GM12872 (cell line): ENCODE measurements around the gene CEP120.

ENCODE experiments used
- TF ChIP-seq, protein P1 (sequence below): IDR thresholded peaks from 3 replicates; pipeline ENCODE4 v1.5.1; 2011; ENCODE audit warnings: low read depth, mild to moderate bottlenecking, low read length, moderate library complexity; ENCODE audit not compliant: insufficient read depth

Gene CEP120

DNA sequence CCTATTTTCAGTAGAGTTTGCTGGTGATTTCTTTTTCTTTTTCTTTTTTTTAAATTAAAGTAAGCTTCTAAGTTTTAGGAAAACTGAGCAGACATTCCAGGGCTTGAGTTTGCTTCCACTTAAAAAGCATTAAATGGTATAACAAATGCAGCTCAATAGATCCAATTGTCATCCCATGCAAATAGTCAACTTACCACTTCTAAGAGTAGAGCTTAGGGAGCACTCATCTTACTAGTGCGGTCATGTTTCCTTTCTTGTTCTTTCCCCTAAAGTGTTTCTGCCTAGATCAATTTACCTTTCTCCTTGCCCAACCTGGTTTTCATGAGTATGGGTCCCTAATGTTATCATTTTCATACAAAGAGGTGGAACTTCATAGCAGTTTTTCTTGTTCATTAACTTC is 13.0 kb upstream of the CEP120 start:
- TF ChIP-seq, protein P1, sequence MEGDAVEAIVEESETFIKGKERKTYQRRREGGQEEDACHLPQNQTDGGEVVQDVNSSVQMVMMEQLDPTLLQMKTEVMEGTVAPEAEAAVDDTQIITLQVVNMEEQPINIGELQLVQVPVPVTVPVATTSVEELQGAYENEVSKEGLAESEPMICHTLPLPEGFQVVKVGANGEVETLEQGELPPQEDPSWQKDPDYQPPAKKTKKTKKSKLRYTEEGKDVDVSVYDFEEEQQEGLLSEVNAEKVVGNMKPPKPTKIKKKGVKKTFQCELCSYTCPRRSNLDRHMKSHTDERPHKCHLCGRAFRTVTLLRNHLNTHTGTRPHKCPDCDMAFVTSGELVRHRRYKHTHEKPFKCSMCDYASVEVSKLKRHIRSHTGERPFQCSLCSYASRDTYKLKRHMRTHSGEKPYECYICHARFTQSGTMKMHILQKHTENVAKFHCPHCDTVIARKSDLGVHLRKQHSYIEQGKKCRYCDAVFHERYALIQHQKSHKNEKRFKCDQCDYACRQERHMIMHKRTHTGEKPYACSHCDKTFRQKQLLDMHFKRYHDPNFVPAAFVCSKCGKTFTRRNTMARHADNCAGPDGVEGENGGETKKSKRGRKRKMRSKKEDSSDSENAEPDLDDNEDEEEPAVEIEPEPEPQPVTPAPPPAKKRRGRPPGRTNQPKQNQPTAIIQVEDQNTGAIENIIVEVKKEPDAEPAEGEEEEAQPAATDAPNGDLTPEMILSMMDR, result no peak

DNA sequence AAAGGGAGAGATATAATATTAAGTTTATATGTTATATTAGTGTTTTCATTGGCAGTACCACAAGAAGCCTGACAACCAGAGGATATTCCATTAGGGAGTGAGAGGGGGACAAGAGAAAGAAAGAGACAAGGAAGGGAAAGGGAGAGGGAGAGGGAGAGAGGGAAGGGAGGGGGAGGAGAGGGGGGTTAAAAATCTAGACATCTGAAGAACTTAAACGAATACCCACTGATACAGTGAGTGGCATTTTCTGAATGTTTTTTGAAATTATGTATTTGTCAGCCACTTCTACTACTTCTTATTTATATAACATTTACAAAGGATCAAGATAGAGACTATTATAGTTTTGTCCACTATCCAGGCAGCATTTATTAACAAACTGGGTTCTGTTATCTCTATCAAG is 11.6 kb upstream of the CEP120 start:
- TF ChIP-seq, protein P1, result no peak

DNA sequence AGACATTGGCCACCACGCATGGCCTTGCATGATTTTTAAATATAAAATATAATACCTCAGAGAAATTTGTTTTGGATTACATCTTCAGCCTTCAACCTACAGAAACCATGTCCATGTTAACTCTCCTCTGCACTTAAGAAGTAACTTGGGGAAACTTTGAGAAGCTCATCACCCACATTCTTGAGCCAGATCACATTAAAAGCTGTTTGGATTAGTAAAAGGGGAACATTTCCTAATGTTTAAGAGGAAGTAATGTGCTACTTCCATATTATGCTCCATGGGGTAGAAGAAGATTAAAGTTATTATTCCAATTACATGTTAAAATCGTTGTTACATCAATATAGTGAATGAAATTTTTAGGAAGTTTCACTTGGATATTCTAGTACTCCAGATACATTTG is 10.4 kb upstream of the CEP120 start:
- TF ChIP-seq, protein P1, result no peak

DNA sequence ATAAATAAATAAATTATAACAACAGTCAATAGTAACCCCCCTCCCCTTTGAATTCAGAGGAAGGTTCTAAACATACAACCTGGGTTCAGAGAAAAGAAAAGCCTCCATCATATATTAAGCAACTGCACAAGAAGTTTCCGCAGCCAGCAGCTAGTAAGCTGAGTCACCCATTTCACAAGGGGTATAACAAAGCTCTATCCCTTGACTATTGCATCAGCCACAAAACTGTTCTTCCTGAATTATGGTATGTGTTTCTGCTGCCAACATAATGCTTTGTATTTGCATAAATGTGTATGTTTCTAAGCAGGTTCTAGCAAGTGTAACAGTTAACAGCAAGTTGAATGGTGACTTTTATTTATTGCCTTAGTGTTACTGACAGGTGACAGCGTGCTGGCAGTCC is 6.8 kb upstream of the CEP120 start:
- TF ChIP-seq, protein P1, result no peak

DNA sequence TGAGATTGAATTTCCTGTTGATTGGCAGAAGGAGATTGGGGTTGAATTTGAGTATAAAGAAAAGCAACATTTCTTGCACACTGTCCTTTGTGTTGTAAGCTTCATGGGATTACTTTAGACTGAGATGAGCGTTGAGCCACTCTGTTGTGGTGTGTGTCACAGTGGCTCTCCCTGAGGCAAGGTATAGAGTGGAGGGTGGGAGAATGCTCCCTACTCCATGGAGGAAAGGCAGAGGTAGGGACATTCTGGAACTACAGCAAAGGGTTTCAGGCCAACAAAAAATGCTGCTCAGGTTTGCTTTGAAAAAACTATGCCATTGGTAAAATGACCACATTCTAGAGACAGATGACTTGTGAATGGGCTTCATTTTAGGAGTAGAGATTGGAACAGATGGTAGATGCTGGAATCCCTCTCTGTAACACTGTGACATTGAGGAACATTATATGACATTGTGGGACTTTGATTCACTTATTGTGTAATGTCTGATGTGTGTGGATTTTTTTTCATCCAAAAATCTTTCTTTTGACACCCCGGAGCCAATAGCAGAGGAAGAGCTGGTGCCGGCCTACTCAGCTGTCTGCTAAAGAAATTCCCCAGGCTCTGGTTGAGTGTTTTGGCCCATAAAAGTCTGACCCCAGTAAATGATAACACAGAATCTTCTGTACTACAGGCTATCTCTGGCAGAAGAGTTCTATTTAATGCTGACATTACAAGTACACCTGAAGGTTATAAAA is 6.2 kb upstream of the CEP120 start:
- TF ChIP-seq, protein P1, result no peak

DNA sequence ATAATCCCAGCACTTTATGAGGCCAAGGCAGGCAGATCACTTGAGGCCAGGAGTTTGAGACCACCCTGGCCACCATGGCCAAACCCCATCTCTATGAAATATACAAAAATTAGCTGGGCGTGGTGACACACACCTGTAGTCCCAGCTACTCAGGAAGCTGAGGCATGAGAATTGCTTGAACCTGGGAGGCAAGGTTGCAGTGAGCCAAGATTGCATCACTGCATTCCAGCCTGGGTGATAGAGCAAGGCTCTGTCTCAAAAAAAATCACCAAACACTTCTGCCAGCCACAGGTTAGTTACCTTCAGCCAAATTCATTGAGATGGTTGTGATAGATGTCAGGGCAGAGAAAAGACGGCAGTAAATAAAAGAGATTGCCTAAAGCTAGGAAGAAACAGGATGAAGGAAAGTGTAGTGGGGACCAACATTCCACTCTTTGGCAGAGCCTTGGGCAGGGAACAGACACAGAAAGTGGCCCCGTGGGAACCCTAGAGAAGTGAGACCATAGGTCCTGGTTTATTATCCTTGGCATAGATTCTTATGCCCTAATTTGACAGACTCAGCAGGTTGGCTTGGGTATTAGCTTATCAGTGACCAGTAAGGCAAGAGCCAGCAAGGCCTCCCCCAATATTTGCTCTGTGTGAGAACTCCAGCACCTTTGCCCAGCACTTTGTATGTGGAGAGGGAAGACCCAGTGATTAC is 5.5 kb upstream of the CEP120 start:
- TF ChIP-seq, protein P1, result no peak

DNA sequence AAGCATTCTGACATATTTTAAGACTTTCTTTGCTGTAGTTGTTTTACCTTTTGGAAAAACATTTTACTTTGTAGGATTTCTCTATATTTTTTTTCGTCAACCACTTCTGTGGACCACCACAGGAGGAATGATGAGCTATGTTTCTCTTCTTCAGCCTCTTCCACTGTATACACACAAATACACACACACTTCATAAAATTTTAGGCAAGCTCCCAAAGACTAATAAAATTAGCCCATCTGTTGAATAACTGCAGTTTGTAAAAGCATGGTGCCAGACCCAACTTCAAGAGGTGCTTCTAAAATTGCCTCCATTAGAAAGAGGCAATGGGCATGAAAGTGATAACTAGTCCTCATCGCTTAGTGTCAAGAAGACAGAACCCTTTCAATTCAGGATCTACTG is 4.1 kb upstream of the CEP120 start:
- TF ChIP-seq, protein P1, result no peak
